Measurements from ENCODE around the gene CAP1.

DNA sequence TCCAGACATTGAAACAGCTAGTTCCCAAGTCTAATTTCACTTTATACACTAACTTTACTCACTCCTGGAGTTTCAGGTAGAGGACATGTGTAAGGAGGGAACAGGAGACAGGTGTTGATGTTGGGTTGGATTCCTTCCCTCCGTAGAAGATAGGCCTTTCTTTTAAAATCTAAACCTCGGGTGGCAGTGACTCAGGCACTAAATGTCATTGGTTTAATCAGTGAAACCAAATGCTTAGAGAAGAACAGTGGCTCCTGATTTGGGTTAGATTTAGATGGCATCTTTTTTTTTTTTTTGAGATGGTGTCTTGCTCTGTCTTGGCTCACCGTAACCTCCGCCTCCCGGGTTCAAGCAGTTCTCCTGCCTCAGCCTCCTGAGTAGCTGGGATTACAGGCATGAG is 7.2 kb downstream of the CAP1 start:
- TF ChIP-seq POLR2A (IDR thresholded peaks at IDR 0.05; ENCODE audit: low read depth, low read length) (no peak), TAF1 (IDR thresholded peaks at IDR 0.05; ENCODE audit: borderline replicate concordance, low read depth, low read length) (no peak)
